ENCODE data around the gene PPP1R12A.
A peak's percentile ranks its signal among the peaks of the same experiment; 100 is the strongest.
"Not testable (repeated sequence)": the region's sequence is repeated elsewhere in the genome, so short reads cannot be mapped to it uniquely, and the experiment has no call there.

Gene PPP1R12A

GRCh38 chr12:79895071-79895470, 39.8 kb downstream of the PPP1R12A start:
- DNase-seq (ENCODE audit: low read depth, low spot score), result no peak

GRCh38 chr12:79891506-79892162, 43.3 kb downstream of the PPP1R12A start:
- no peak for DNase-seq (ENCODE audit: low read depth, low spot score)

- no peak for DNase-seq (ENCODE audit: low read depth, low spot score)
These were observed 47.0 kb downstream of the PPP1R12A start for GRCh38 chr12:79887890-79888289.

- DNase-seq (ENCODE audit: low read depth, low spot score), result no peak
These were observed 47.9 kb downstream of the PPP1R12A start for GRCh38 chr12:79886917-79887519.

- DNase-seq (ENCODE audit: low read depth, low spot score), result no peak
These were observed 48.9 kb downstream of the PPP1R12A start for GRCh38 chr12:79885911-79886490.

- DNase-seq (ENCODE audit: low read depth, low spot score), result no peak
These were observed 50.4 kb downstream of the PPP1R12A start for GRCh38 chr12:79884401-79885006.

GRCh38 chr12:79883216-79883615, 51.7 kb downstream of the PPP1R12A start:
- DNase-seq (ENCODE audit: low read depth, low spot score), result no peak

GRCh38 chr12:79881351-79881750, 53.5 kb downstream of the PPP1R12A start:
- no peak for DNase-seq (ENCODE audit: low read depth, low spot score)

- DNase-seq (ENCODE audit: low read depth, low spot score), result not testable (repeated sequence)
These were observed 56.4 kb downstream of the PPP1R12A start for GRCh38 chr12:79878506-79878905.

- DNase-seq (ENCODE audit: low read depth, low spot score), result no peak
These were observed 57.7 kb downstream of the PPP1R12A start for GRCh38 chr12:79877246-79877645.

- DNase-seq (ENCODE audit: low read depth, low spot score), result peak; percentile 21
These were observed 60.2 kb downstream of the PPP1R12A start for GRCh38 chr12:79874665-79875064.

GRCh38 chr12:79873201-79873600, 61.7 kb downstream of the PPP1R12A start:
- DNase-seq (ENCODE audit: low read depth, low spot score), result no peak

GRCh38 chr12:79871621-79872020, 63.3 kb downstream of the PPP1R12A start:
- no peak for DNase-seq (ENCODE audit: low read depth, low spot score)

GRCh38 chr12:79870916-79871315, 64.0 kb downstream of the PPP1R12A start:
- DNase-seq (ENCODE audit: low read depth, low spot score), result no peak

GRCh38 chr12:79859646-79860045, 75.3 kb downstream of the PPP1R12A start:
- no peak for DNase-seq (ENCODE audit: low read depth, low spot score)

GRCh38 chr12:79858518-79858917, 76.4 kb downstream of the PPP1R12A start:
- no peak for DNase-seq (ENCODE audit: low read depth, low spot score)

- no peak for DNase-seq (ENCODE audit: low read depth, low spot score)
These were observed 77.2 kb downstream of the PPP1R12A start for GRCh38 chr12:79857675-79858074.

- DNase-seq (ENCODE audit: low read depth, low spot score), result no peak
These were observed 84.1 kb downstream of the PPP1R12A start for GRCh38 chr12:79850610-79851299.

GRCh38 chr12:79848339-79848738, 86.6 kb downstream of the PPP1R12A start:
- no peak for DNase-seq (ENCODE audit: low read depth, low spot score)

- DNase-seq (ENCODE audit: low read depth, low spot score), result no peak
These were observed 87.5 kb downstream of the PPP1R12A start for GRCh38 chr12:79847417-79847816.

- DNase-seq (ENCODE audit: low read depth, low spot score), result peak; percentile 40
These were observed 90.2 kb downstream of the PPP1R12A start for GRCh38 chr12:79844693-79845092.

GRCh38 chr12:79843978-79844377, 90.9 kb downstream of the PPP1R12A start:
- no peak for DNase-seq (ENCODE audit: low read depth, low spot score)
